ENCODE data around the gene SMCO4. TPM values are rescaled to one million over a fixed set of nuclear protein-coding genes. Genes with fewer than 3 reads are reported as not detected.

SMCO4 gene
- total and polyA plus RNA-seq, 2 donors (not counting 1 experiment from before 2014, with no cell fraction given) = 3.6 to 5.1 TPM

DNA sequence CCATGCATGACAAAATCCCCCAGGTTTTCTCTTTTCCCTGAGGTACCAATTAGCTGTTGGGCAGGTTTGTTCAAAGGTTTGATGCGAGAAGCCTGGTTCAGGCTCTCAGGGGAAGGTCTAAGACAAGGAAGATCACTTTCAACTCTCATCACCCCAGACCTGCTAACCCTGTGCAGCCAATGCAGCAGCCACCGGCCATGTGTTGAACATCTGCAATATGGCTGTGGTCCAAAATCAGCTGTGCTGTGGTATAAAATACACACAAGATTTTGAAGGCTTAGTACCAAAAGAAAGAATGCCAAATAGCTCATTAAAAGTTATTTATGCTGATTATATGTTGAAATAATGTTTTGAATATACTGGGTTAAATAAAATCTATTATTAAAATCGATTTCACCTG lies 58.5 kb downstream of the SMCO4 start:
- H2AFZ ChIP-seq (ENCODE audit: insufficient read depth, low read depth, low read length, poor library complexity, severe bottlenecking) = no peak overlapping the region
- Mint-ChIP-seq H3K4me1 (no peaks in the 10 kb centered on the region), H3K9me3 (ENCODE audit: insufficient read depth) (no peaks in the 10 kb centered on the region), H3K4me3 (no peak overlapping the region), H3K27ac (no peak overlapping the region), H3K27me3 (no peaks in the 10 kb centered on the region)
- DNase-seq (no peak), ATAC-seq (ENCODE audit: low read depth) (no peak)
- no peak overlapping the region for H3K4me2 ChIP-seq (replicated peaks; ENCODE audit: low read depth, low read length, poor library complexity, severe bottlenecking)
- no CpG with 5 or more reads among the region's 3 CpGs for WGBS (ENCODE audit: insufficient coverage)
- H3K4me1 ChIP-seq (ENCODE audit: control insufficient read depth in 2 of 2, insufficient read depth in 2 of 2, low read length in 2 of 2) = no peaks in the 10 kb centered on the region
- no peaks in the 10 kb centered on the region for H4K20me1 ChIP-seq (ENCODE audit: control insufficient read depth, insufficient read depth, low read length, poor library complexity, severe bottlenecking)
- intact Hi-C loops (cut with micrococcal nuclease) = no loop called here
- no peak overlapping the region for H3K9ac ChIP-seq (ENCODE audit: low read length)
- CTCF ChIA-PET = interaction anchor here (0.7 kb wide), 1 partner anchor 13 kb away, joined by 4 read pairs; no protein-coding TSS in a partner anchor
- no peaks in the 10 kb centered on the region for H3K79me2 ChIP-seq (ENCODE audit: control insufficient read depth, insufficient read depth, low read length)
- POLR2A ChIA-PET = no interaction called here
- no peak for TF ChIP-seq EZH2 (IDR thresholded peaks at IDR 0.05; ENCODE audit: borderline replicate concordance, insufficient read depth, low read depth, low read length, poor library complexity, severe bottlenecking)
- TF ChIP-seq, protein P1, sequence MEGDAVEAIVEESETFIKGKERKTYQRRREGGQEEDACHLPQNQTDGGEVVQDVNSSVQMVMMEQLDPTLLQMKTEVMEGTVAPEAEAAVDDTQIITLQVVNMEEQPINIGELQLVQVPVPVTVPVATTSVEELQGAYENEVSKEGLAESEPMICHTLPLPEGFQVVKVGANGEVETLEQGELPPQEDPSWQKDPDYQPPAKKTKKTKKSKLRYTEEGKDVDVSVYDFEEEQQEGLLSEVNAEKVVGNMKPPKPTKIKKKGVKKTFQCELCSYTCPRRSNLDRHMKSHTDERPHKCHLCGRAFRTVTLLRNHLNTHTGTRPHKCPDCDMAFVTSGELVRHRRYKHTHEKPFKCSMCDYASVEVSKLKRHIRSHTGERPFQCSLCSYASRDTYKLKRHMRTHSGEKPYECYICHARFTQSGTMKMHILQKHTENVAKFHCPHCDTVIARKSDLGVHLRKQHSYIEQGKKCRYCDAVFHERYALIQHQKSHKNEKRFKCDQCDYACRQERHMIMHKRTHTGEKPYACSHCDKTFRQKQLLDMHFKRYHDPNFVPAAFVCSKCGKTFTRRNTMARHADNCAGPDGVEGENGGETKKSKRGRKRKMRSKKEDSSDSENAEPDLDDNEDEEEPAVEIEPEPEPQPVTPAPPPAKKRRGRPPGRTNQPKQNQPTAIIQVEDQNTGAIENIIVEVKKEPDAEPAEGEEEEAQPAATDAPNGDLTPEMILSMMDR (IDR thresholded peaks at IDR 0.05) = no peak
- no peaks in the 10 kb centered on the region for H3K9me3 ChIP-seq (ENCODE audit: control extremely low read depth in 1 of 3, control insufficient read depth in 2 of 3, insufficient read depth in 1 of 3, low read length in 2 of 3)
- no peaks in the 10 kb centered on the region for H3K27me3 ChIP-seq (replicated peaks in 1 of 4; ENCODE audit: control extremely low read depth in 1 of 4, control insufficient read depth in 3 of 4, insufficient read depth in 4 of 4, low read length in 3 of 4)
- no peak overlapping the region for H3K4me3 ChIP-seq (ENCODE audit: control extremely low read depth in 1 of 5, extremely low read depth in 1 of 5, insufficient read depth in 1 of 5, low read depth in 2 of 5, low read length in 4 of 5)
- H3K27ac ChIP-seq (ENCODE audit: low read length in 2 of 2) = no peak overlapping the region
- no peaks in the 10 kb centered on the region for H3K36me3 ChIP-seq (replicated peaks in 1 of 2; ENCODE audit: control extremely low read depth in 1 of 2, control insufficient read depth in 1 of 2, extremely low read depth in 1 of 2, insufficient read depth in 2 of 2, low read length in 1 of 2)

DNA sequence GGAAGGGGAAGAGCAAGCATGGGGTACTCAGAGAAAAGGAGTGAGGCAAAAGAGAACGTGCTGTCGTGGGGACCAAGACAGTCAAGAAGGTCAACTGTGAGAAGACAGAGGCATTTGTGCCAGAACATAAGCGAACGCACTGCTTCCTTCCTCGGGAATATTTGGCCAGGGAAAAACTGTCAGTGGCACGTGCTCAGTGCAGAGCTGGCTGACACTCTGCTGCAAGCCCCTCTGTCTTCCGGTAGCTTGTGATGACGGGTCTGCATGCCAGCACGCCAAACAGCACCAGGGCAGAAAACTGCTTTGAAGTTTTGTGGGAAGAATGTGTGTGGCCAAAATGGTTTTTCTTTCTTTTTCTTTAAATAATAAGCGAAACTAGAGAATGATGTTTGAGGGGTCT lies 60.6 kb downstream of the SMCO4 start:
- Mint-ChIP-seq H3K9me3 (ENCODE audit: insufficient read depth) (no peaks in the 10 kb centered on the region), H3K4me1 (no peaks in the 10 kb centered on the region), H3K27me3 (no peaks in the 10 kb centered on the region), H3K4me3 (no peak overlapping the region), H3K27ac (no peak overlapping the region)
- H3K4me1 ChIP-seq (ENCODE audit: control insufficient read depth in 2 of 2, insufficient read depth in 2 of 2, low read length in 2 of 2) = no peaks in the 10 kb centered on the region
- no peak overlapping the region for H3K27ac ChIP-seq (ENCODE audit: low read length in 2 of 2)
- no peak overlapping the region for H2AFZ ChIP-seq (ENCODE audit: insufficient read depth, low read depth, low read length, poor library complexity, severe bottlenecking)
- no peaks in the 10 kb centered on the region for H3K79me2 ChIP-seq (ENCODE audit: control insufficient read depth, insufficient read depth, low read length)
- H4K20me1 ChIP-seq (ENCODE audit: control insufficient read depth, insufficient read depth, low read length, poor library complexity, severe bottlenecking) = no peaks in the 10 kb centered on the region
- no peaks in the 10 kb centered on the region for H3K9me3 ChIP-seq (ENCODE audit: control extremely low read depth in 1 of 3, control insufficient read depth in 2 of 3, insufficient read depth in 1 of 3, low read length in 2 of 3)
- ATAC-seq (ENCODE audit: low read depth) (no peak), DNase-seq (no peak)
- TF ChIP-seq, protein P1 (IDR thresholded peaks at IDR 0.05) = no peak
- no peak for TF ChIP-seq EZH2 (IDR thresholded peaks at IDR 0.05; ENCODE audit: borderline replicate concordance, insufficient read depth, low read depth, low read length, poor library complexity, severe bottlenecking)
- no peaks in the 10 kb centered on the region for H3K27me3 ChIP-seq (replicated peaks in 1 of 4; ENCODE audit: control extremely low read depth in 1 of 4, control insufficient read depth in 3 of 4, insufficient read depth in 4 of 4, low read length in 3 of 4)
- H3K4me3 ChIP-seq (ENCODE audit: control extremely low read depth in 1 of 5, extremely low read depth in 1 of 5, insufficient read depth in 1 of 5, low read depth in 2 of 5, low read length in 4 of 5) = no peak overlapping the region
- no peak overlapping the region for H3K9ac ChIP-seq (ENCODE audit: low read length)
- H3K36me3 ChIP-seq (replicated peaks in 1 of 2; ENCODE audit: control extremely low read depth in 1 of 2, control insufficient read depth in 1 of 2, extremely low read depth in 1 of 2, insufficient read depth in 2 of 2, low read length in 1 of 2) = no peaks in the 10 kb centered on the region
- ChIA-PET CTCF (no interaction called here), POLR2A (no interaction called here)
- 93% methylated on average over 8 of the region's 10 CpGs for WGBS (ENCODE audit: insufficient coverage)
- intact Hi-C loops (cut with micrococcal nuclease) = no loop called here
- H3K4me2 ChIP-seq (replicated peaks; ENCODE audit: low read depth, low read length, poor library complexity, severe bottlenecking) = no peak overlapping the region
